ENCODE data around the gene DFFB. TPM values are rescaled to one million over a fixed set of nuclear protein-coding genes. Genes with fewer than 3 reads are reported as not detected.
"Not testable (repeated sequence)": the region's sequence is repeated elsewhere in the genome, so short reads cannot be mapped to it uniquely, and the experiment has no call there.

DFFB gene
- total RNA-seq, 1 donor from 2014 or later: 5.1 TPM

GRCh38 chr1:3910049-3910731 lies 52.9 kb downstream of the DFFB start:
- DNase-seq (ENCODE audit: low read depth): no peak

DNA sequence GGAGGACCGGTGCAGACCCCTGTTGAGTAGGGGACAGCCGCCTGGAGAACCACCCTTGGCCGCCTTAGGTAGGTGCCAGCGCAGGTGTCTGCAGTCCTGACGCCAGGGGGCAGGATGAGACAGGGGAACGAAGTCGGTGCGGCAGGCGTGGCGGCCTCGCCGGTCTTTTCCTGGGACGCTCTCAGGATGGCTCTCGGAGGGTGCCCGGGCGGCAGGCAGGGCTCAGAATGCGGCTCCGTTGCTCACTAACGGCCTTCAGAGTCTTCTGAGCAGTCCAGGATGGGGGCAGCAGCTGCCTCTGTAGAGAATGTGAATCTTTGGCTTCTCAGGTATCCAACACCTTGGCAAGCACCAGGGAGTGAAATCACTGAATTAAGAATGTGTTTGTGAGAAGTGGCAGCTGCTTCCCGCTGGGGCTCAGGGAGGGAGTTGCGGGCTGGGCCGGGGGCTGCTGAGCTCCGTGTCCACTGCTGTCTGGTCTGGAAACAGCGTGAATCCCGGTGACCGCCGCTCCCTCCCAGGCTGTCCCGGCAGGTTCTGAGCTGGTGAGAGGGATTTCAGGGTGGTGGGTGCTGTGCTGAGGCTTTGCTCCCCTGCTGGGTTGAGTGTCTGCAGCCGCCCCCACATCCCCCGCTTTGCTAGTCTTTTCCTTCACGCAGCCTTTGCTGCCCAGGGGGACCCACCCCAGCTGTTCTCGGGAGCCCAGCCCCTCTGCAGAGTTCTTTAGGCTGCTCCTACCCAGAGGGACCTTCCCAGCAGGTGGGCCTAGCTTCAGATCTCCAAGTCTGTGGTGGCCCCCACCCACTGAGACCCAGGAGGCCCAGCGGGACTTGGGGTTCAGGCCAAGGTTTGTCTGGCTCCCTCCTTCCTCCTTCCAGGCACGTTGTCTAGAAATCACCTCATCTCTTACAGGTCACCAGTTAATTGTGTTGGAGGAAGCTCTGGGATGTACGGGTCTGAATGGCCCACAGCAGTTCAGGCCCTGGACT lies 53.9 kb downstream of the DFFB start:
- DNase-seq (ENCODE audit: low read depth): peak; percentile 45

- no peak for DNase-seq (ENCODE audit: low read depth)
These were observed 54.9 kb downstream of the DFFB start for GRCh38 chr1:3911981-3912808.

GRCh38 chr1:3912809-3913685 lies 55.8 kb downstream of the DFFB start:
- DNase-seq (ENCODE audit: low read depth): no peak

- DNase-seq (ENCODE audit: low read depth): no peak
These were observed 57.1 kb downstream of the DFFB start for GRCh38 chr1:3914331-3914851.

DNA sequence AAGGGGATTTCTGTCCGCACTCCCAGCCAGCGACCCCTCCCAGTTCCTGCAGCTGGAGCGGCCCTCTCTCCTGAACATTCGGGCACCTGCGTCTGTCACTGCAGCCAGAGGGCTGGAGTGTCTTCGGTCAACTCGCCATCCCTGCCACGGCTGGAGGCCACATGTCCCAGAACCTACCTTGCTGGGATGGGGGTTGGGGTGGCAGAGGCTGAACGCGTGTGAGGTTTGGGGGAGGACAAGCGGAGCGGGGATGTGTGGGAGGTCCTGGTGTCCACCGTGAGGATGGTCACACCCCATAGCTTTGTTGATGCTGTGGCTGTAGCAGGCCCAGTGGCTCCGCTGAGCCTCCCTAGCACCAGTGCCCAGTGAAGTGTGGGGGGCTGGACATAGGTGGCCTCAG lies 57.6 kb downstream of the DFFB start:
- DNase-seq (ENCODE audit: low read depth): no peak

GRCh38 chr1:3915551-3916121 lies 58.4 kb downstream of the DFFB start:
- no peak for DNase-seq (ENCODE audit: low read depth)

DNA sequence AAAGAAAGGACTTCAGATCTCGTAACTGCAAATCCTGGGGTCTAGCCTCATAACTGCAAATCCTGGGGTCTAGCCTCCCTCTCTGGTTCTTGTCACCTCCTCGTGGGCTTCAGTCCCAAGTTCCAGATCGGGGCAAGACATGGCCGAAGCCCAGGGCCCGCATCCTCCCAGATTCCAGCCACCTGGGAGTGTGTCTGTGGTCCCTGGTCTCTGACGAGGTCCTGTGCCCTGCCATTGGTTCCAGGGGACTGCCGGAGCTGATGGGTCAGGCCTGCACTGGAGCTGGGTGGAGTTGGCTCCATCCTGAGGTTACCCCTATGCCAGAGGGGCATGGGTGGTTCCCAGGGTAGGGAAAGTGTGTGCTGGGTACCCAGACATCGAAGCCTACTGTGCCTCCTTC lies 60.5 kb downstream of the DFFB start:
- DNase-seq (ENCODE audit: low read depth): no peak

DNA sequence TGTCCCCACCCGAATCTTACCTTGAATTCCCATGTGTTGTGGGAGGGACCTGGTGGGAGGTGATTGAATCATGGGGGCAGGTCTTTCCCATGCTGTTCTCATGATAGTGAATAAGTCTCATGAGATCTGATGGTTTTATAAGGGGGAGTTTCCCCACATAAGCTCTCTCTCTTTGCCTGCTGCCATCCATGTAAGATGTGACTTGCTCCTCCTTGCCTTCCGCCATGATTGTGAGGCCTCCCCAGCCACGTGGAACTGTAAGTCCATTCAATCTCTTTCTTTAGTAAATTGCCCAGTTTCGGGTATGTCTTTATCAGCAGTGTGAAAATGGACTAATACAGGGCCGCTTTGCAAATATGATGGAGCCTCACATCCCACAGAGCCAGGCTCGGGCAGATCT lies 61.1 kb downstream of the DFFB start:
- not testable (repeated sequence) for DNase-seq (ENCODE audit: low read depth)

DNA sequence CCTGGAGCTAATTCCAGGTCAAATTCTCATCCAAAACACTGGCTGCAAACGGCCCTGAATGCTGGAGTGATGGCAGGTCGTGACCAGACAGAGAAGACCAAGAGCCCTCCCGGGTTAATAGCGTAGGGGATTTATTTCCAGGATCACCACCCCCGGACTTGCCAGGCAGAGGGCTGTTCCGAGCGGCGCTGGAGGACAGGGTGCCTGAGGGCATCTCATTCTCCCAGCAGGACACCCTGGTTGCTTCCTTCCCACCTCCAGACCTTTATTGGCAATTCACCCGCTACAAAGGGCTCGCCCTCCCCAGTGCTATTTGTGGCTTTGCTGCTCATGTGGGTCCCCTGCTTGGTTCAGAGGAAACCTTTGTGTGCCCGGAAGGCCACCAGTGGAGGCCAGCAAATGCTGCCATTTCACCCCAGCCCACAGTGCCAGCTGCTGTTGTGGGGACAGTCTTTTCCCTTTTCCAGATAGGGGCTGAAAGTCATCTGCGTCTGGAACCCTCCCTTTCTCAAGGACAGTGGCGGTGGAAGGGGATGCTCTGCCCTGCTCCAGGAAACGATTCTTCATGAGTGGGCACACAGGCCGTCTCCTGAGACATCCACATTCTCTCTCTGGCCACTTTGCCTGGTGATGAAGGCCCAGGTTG lies 61.8 kb downstream of the DFFB start:
- no peak for DNase-seq (ENCODE audit: low read depth)

- DNase-seq (ENCODE audit: low read depth): no peak
These were observed 62.4 kb downstream of the DFFB start for GRCh38 chr1:3919706-3920105.

GRCh38 chr1:3921765-3922164 lies 64.5 kb downstream of the DFFB start:
- no peak for DNase-seq (ENCODE audit: low read depth)

- no peak for DNase-seq (ENCODE audit: low read depth)
These were observed 65.0 kb downstream of the DFFB start for GRCh38 chr1:3922201-3922725.

GRCh38 chr1:3922851-3923250 lies 65.6 kb downstream of the DFFB start:
- no peak for DNase-seq (ENCODE audit: low read depth)

DNA sequence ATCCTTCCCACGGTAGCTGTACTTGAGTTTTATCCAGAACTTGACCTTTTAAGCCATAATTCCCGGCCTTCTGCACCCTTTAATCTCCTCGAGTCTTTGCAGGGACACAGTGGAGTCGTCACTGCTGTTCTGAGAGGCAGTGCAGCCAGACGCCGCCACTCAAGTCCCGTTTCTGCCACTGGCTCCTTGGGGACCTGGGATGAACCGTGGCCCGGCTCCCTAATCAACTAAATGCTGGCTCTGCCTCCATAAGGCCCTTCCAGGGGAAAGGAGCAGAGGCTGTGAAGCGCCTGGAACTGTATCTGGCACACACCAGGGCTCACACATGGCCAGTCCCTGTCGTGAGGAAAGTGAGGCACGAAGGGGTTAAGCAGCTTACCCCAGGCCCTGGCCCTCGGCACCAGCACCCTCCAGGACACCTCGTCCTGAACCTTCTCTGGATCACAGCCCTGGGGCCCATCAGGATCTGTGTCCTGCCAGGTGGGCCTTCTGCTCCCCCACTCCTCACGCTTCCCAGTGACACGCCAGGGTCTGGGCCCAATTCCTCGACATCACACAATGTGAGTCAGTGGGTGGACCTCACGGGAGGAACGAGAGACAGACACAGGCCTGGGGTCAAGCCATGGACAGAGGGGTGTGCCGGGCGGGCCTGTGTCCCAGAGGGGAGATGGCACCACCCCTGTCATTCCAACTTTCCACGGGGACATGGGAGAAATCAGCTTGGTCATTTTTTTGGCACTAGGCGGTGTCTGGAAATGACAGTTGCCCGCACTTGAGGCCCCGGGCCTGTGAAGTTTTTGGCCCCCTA lies 66.3 kb downstream of the DFFB start:
- DNase-seq (ENCODE audit: low read depth): no peak

DNA sequence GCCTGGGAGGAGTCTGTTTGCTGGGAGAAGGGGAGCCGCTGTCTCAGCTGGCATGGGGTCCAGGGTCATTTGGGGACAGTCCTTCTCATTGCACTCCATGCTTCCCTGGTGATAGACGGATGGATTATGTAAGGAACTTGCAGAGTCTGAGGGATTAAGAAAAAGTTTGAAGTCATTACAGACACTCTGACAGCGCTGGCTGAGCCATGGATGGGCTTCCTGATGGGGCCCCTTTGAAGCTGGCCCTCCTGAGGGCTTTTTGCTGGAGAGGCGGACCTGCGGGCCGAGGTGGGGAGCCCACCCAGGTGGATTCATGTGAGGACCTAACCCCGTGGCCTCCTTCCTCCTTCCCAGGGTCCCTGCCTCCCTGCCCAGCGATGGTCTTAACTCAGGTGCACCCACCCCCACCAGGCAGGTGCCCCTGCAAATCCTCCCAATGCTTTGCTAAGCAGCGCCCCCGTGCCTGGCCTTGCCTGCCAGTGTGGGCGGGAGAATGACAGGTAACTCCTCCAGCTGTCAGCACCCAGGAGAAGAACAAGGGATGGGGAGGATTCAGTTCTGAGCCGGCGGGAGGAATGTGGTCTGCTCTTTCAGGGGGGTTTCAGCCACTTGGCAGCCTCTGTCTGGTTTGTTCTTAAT lies 67.0 kb downstream of the DFFB start:
- no peak for DNase-seq (ENCODE audit: low read depth)

DNA sequence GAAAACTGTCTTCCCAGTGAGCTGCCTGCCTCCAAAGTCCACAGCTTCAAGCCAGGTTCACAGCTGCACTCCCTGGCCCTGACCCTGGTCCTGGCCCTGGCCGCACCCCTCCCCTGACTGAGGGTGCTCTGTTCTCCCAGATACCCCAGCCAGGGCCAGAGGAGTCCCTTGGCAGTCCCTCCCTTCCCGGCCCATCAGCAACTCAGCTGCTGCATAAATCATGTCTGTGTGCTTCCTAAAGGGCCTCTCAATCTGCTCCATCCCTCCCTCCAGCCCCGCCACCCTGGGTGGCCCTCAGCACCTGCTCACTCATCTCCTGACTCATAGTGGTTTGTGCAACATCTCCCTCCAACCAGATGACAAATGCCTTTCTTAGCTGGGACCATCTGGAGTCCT lies 67.5 kb downstream of the DFFB start:
- no peak for DNase-seq (ENCODE audit: low read depth)

DNA sequence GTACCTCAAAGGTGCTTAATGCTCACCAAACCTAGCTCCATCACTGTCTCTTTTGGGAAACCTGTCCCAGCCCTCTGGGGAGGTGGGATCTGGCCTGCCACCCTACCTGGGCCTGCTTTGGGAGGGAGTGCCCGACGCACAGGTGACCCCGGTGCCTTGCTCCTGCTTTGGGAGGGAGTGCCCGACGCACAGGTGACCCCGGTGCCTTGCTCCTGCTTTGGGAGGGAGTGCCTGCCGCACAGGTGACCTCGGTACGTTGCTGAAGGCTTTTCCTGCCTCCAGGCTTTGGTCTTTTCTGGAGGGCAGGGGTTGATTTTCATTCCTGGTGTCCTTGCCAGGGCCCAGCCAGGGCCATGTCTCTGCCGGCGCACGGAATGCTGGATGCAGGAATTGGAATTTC lies 68.0 kb downstream of the DFFB start:
- no peak for DNase-seq (ENCODE audit: low read depth)
